GM21515 (cell line): ENCODE measurements around the gene COL1A2.

Experiments
- ATAC-seq: cut with Tn5 transposase; IDR thresholded peaks from one replicate; pipeline ENCODE4 v1.9.1; 2021; ENCODE audit not compliant: unreplicated experiment

The COL1A2 gene

GRCh38 chr7:94409200-94409948 lies 14.7 kb downstream of the COL1A2 start:
- ATAC-seq: no peak

DNA sequence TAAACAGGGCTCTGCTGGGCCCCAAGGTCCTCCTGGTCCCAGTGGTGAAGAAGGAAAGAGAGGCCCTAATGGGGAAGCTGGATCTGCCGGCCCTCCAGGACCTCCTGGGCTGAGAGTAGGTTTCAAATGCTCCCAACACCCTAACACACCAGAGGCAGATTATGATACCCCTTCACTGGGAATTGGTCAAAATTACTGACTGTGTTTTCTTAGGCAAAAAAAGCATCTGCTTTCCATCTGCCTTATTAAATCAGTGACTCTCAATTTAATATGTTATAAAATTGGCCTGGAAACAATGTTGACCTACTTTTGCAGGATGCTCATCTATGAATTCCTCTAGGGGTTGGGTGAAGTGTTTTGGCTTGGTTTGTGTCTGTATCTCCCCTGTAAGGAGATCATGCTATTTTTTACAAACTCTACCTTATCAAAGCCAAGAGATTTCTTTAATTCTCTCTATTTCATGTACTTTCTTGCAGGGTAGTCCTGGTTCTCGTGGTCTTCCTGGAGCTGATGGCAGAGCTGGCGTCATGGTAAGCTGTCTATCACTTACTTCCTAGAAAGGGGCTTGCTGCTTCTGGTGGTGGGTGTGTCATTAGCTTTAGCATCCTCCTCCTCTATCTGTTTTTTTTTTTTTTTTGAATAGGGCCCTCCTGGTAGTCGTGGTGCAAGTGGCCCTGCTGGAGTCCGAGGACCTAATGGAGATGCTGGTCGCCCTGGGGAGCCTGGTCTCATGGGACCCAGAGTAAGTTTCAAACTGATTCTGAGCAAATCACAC lies 15.9 kb downstream of the COL1A2 start:
- no peak for ATAC-seq

- no peak for ATAC-seq
Observed at GRCh38 chr7:94411188-94411466, 16.4 kb downstream of the COL1A2 start.

GRCh38 chr7:94412762-94413322 lies 18.1 kb downstream of the COL1A2 start:
- ATAC-seq: no peak

GRCh38 chr7:94414481-94414880 lies 19.8 kb downstream of the COL1A2 start:
- no peak for ATAC-seq

GRCh38 chr7:94414980-94415379 lies 20.3 kb downstream of the COL1A2 start:
- no peak for ATAC-seq

DNA sequence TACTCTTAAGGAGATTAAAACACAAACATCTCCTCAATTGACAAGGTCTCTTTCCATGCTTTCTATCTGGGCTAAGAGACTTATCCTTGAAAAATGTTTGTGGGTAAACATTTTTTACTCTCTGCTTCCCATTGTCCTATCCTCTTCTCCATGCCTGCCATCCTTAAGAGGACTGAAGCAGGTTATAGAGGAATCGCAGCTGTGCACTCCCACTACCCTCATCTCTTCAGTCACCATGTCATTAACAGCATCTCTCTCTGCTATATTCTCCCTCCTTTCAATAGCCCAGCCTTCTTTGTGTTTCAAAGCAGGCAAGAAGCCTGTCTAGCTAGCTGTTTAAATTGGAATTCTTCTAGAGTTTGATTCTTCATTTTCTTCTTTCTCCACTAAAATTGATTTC lies 22.6 kb downstream of the COL1A2 start:
- no peak for ATAC-seq

GRCh38 chr7:94417901-94418300 lies 23.2 kb downstream of the COL1A2 start:
- no peak for ATAC-seq

DNA sequence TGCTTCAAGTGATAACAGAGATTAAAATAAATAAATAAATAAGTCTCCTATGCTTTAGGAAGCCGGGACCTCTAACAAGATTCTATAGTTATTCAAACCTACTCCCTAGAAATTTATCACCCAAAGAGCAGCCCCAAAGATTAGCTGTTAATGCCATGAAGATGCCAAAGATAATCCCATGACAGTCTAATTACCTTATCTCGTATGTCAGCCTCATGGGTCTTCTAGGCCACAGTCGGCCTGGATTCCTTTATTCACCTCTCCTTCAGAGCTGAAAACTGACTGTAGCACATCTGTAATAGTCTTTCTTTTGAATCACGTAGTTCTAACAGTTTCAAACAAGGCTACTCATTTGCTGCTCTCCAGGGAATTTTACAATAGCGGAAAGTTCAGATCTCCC lies 24.2 kb downstream of the COL1A2 start:
- ATAC-seq: no peak

GRCh38 chr7:94420328-94420727 lies 25.6 kb downstream of the COL1A2 start:
- no peak for ATAC-seq

GRCh38 chr7:94421681-94422080 lies 27.0 kb downstream of the COL1A2 start:
- no peak for ATAC-seq

DNA sequence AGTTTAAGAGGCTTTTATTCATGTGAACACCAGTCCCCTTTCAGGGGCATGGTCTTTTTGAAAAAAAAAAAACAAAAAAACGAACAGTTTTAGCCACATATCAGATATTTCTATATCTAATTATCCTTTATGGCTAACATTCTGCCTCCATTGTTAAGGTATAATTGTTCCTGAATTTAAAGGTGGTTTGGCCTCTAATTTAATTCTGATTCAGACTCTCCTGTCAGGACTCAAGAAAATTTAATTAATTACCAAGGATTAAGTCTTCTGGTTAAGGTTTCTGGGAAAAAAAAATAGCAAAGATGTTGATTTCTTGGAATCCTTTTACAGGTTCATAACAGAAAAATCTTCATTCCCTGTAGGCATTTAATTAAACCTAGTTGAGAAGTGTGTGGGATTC lies 27.4 kb downstream of the COL1A2 start:
- no peak for ATAC-seq

GRCh38 chr7:94422827-94423460 lies 28.2 kb downstream of the COL1A2 start:
- no peak for ATAC-seq

GRCh38 chr7:94423863-94424735 lies 29.4 kb downstream of the COL1A2 start:
- no peak for ATAC-seq

- ATAC-seq: no peak
Observed at GRCh38 chr7:94425546-94425945, 30.9 kb downstream of the COL1A2 start.

GRCh38 chr7:94426980-94427875 lies 32.5 kb downstream of the COL1A2 start:
- ATAC-seq: no peak

DNA sequence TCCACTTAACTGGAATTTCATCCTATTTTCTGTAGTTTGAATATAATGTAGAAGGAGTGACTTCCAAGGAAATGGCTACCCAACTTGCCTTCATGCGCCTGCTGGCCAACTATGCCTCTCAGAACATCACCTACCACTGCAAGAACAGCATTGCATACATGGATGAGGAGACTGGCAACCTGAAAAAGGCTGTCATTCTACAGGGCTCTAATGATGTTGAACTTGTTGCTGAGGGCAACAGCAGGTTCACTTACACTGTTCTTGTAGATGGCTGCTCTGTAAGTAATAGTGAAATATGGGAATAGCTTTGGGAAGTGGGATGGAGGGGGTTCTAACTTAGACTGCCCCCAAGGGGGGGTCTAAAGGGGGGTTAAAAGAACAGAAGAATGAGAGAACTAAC lies 34.5 kb downstream of the COL1A2 start:
- ATAC-seq: no peak

GRCh38 chr7:94431176-94431575 lies 36.5 kb downstream of the COL1A2 start:
- ATAC-seq: no peak

DNA sequence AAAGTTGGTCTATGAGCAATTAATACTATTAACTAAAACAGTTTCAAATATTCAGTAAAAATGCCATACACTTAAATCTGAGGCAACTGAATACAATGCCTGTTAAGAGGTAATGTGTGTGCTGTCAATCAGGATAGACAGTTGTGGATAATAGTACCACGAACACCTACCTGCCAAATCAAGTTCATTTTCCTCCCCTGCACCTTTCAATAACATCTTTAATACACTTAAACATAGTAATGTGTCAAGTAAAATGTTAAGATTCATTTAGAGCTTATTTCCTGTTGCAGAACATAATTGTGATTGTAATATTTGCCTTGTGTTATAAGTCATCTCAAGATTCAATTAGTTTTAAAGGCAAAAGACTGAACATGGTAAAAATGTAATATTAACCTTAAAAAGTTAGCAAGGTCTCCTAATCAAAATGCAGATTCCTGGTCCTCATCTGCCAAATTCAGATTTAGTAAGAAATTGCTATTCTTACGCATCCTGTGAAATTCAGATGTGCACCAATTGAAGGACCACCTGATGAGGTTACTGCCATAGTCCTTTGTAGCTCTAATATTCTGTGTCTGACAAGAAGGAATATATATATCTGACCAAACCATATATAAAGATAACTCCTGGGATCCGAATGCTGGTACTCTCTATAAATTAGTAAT lies 37.1 kb downstream of the COL1A2 start:
- ATAC-seq: no peak
